ENCODE results near the gene SHE.
"Not testable (repeated sequence)": the region's sequence is repeated elsewhere in the genome, so short reads cannot be mapped to it uniquely, and the experiment has no call there.

The SHE gene

GRCh38 chr1:154502066-154502743, at the start of gene SHE, which contains the start of gene TDRD10:
Gene SHE (minus strand): TSS chr1:154502412. CDS start chr1:154502026, 386 bp downstream.
Gene TDRD10 (plus strand): TSS chr1:154502219. CDS start chr1:154506904, 4,685 bp downstream.
- Histone ChIP-seq H3K4me3 (peak within 1 kb of the TSS; percentile 12 to 42 (median 32)), H3K27ac (peak within 1 kb of the TSS in 19 of 21 experiments; percentile 8 to 84 (median 60))

GRCh38 chr1:154551474-154551873, 49.3 kb upstream of the SHE start:
- Histone ChIP-seq H3K27ac (peak overlapping the region in 2 of 21 experiments; percentile 3 to 12), H3K4me3 (no peak overlapping the region)

GRCh38 chr1:154550657-154551056, 48.4 kb upstream of the SHE start:
- Histone ChIP-seq H3K27ac (no peak overlapping the region), H3K4me3 (no peak overlapping the region)

GRCh38 chr1:154550070-154550469, 47.9 kb upstream of the SHE start:
- no peak overlapping the region for H3K27ac ChIP-seq
- H3K4me3 ChIP-seq, result no peak overlapping the region

GRCh38 chr1:154549202-154549770, 47.1 kb upstream of the SHE start:
- H3K27ac ChIP-seq, result peak overlapping the region in 2 of 21 experiments; percentile 11 to 19
- H3K4me3 ChIP-seq, result no peak overlapping the region

GRCh38 chr1:154548028-154548427, 45.8 kb upstream of the SHE start:
- Histone ChIP-seq H3K27ac (peak overlapping the region in 5 of 21 experiments; percentile 16 to 67 (median 47)), H3K4me3 (no peak overlapping the region)

GRCh38 chr1:154547105-154547732, 45.0 kb upstream of the SHE start:
- Histone ChIP-seq H3K27ac (peak overlapping the region in 6 of 21 experiments; percentile 23 to 67 (median 40)), H3K4me3 (no peak overlapping the region)

- Histone ChIP-seq H3K27ac (peak overlapping the region in 2 of 21 experiments; percentile 37 to 67), H3K4me3 (no peak overlapping the region)
Observed at GRCh38 chr1:154546264-154547063, 44.3 kb upstream of the SHE start.

- no peak overlapping the region for H3K4me3 ChIP-seq
Observed at GRCh38 chr1:154541231-154541630, 39.0 kb upstream of the SHE start.

GRCh38 chr1:154539486-154540483, 37.6 kb upstream of the SHE start:
- no peak overlapping the region for H3K27ac ChIP-seq
- no peak overlapping the region for H3K4me3 ChIP-seq

More at GRCh38 chr1:154541231-154541630, 39.0 kb upstream of the SHE start:
- H3K27ac ChIP-seq, result no peak overlapping the region

- no peak overlapping the region for H3K27ac ChIP-seq
- no peak overlapping the region for H3K4me3 ChIP-seq
Observed at GRCh38 chr1:154536570-154536969, 34.4 kb upstream of the SHE start.

- no peak overlapping the region for H3K4me3 ChIP-seq
- no peak overlapping the region for H3K27ac ChIP-seq
Observed at GRCh38 chr1:154533952-154534844, 32.0 kb upstream of the SHE start.

GRCh38 chr1:154531950-154532349, 29.7 kb upstream of the SHE start:
- not testable (repeated sequence) for H3K27ac ChIP-seq, H3K4me3 ChIP-seq

GRCh38 chr1:154529308-154529707, 27.1 kb upstream of the SHE start:
- H3K27ac ChIP-seq, result no peak overlapping the region
- H3K4me3 ChIP-seq, result no peak overlapping the region

GRCh38 chr1:154527192-154527591, 25.0 kb upstream of the SHE start:
- Histone ChIP-seq H3K27ac (no peak overlapping the region), H3K4me3 (no peak overlapping the region)

- Histone ChIP-seq H3K4me3 (no peak overlapping the region), H3K27ac (no peak overlapping the region)
Observed at GRCh38 chr1:154524881-154525280, 22.7 kb upstream of the SHE start.

GRCh38 chr1:154521695-154522094, 19.5 kb upstream of the SHE start:
- no peak overlapping the region for H3K27ac ChIP-seq

GRCh38 chr1:154520333-154520732, 18.1 kb upstream of the SHE start:
- Histone ChIP-seq H3K4me3 (no peak overlapping the region), H3K27ac (peak overlapping the region in 2 of 21 experiments; percentile 21 to 46)

More at GRCh38 chr1:154521695-154522094, 19.5 kb upstream of the SHE start:
- H3K4me3 ChIP-seq, result no peak overlapping the region

All from skin epidermis (tissue), 12 donors.